Kidney epithelial cell (primary cell): ENCODE results near the gene ZBTB21. TPM values are rescaled to one million over a fixed set of nuclear protein-coding genes. Genes with fewer than 3 reads are reported as not detected.
"Not testable (repeated sequence)": the region's sequence is repeated elsewhere in the genome, so short reads cannot be mapped to it uniquely, and the experiment has no call there.

Experiments used
- DNase-seq: peaks from one replicate; pipeline ENCODE4 v3.0.0-alpha.2; 2010; ENCODE audit warnings: low read depth
- H3K27me3 ChIP-seq: 2 replicates; pipeline ENCODE4 v1.6.0; 2011; ENCODE audit warnings: low read length; ENCODE audit not compliant: control insufficient read depth, insufficient read depth
- H3K36me3 ChIP-seq: 2 replicates; pipeline ENCODE4 v1.5.1; 2011; ENCODE audit warnings: low read length; ENCODE audit not compliant: control insufficient read depth, insufficient read depth
- H3K4me3 ChIP-seq: 2 replicates; pipeline ENCODE4 v1.5.1; 2011; ENCODE audit warnings: low read depth, mild to moderate bottlenecking, control low read depth, low read length
- total RNA-seq: library from RNA; depleted of rRNA; stranded (reverse); fragments of >200 nt; gene quantifications from 2 replicates; pipeline ENCODE4 v1.2.3, GENCODE V29; 2015
- TF ChIP-seq, protein P1 (sequence below): IDR thresholded peaks from 2 replicates; pipeline ENCODE4 v1.5.1; 2011; ENCODE audit warnings: mild to moderate bottlenecking, moderate library complexity, low read length, control low read depth, inconsistent platforms; ENCODE audit not compliant: insufficient read depth, poor library complexity, severe bottlenecking

Gene ZBTB21
- total RNA-seq, 1 donor from 2014 or later, result 13.8 TPM

DNA sequence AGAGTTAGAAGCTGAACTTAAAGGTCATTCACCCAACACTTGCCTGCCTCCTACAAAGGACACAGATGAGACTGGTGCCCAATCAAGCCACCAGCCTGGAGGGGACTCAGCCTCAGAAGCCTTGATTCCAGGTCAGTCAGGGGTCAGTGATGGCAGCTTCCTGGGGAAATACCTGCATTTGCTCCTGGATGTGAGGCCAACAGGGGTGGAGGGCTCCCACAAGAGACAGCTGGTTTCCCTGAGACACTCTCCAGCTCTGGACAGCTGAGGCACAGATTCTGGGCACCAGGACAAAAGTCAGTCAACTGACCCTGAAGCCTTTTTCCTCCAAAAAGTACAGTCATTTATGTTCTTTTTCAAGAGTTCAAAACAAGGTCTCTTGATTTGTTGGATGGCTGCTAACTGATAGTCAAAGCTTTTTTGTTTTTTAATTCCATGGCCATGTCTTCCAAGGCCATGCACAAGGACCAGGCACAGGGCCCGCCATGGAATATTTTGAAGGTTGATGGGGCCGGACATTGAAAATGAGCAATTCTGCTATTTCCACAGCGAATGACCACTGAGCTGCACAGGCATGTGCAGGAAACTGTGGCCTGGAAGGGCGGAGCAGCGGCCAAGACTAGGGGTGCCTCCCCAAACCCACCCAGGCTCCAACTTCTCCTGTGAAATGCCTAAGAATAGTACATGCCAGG lies 58.1 kb downstream of the ZBTB21 start:
- Histone ChIP-seq H3K4me3 (no peak overlapping the region), H3K27me3 (no peaks in the 10 kb centered on the region), H3K36me3 (no peaks in the 10 kb centered on the region)
- TF ChIP-seq, protein P1, sequence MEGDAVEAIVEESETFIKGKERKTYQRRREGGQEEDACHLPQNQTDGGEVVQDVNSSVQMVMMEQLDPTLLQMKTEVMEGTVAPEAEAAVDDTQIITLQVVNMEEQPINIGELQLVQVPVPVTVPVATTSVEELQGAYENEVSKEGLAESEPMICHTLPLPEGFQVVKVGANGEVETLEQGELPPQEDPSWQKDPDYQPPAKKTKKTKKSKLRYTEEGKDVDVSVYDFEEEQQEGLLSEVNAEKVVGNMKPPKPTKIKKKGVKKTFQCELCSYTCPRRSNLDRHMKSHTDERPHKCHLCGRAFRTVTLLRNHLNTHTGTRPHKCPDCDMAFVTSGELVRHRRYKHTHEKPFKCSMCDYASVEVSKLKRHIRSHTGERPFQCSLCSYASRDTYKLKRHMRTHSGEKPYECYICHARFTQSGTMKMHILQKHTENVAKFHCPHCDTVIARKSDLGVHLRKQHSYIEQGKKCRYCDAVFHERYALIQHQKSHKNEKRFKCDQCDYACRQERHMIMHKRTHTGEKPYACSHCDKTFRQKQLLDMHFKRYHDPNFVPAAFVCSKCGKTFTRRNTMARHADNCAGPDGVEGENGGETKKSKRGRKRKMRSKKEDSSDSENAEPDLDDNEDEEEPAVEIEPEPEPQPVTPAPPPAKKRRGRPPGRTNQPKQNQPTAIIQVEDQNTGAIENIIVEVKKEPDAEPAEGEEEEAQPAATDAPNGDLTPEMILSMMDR, result no peak
- no peak for DNase-seq

DNA sequence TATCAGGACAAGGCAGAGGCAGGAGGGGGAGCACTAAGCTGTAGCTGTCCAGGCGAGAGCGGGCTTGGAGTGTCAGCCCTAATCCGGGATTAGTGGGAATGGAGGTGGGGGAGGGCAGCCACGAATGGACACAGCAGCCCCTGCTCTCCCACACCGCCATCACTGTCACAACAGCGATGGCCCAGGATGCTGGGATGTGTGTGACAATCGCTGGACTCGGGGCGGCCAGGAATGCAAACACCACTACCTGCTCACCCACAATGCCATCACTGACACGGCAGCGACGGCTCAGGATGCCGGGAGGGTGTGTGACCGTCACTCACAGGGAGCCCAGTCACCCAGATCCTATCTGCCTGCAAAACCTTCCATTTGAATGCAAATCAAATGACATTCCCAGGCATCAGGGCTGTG lies 59.2 kb downstream of the ZBTB21 start:
- H3K4me3 ChIP-seq, result no peak overlapping the region
- H3K27me3 ChIP-seq, result no peaks in the 10 kb centered on the region
- TF ChIP-seq, protein P1, result no peak
- DNase-seq, result no peak
- no peaks in the 10 kb centered on the region for H3K36me3 ChIP-seq

DNA sequence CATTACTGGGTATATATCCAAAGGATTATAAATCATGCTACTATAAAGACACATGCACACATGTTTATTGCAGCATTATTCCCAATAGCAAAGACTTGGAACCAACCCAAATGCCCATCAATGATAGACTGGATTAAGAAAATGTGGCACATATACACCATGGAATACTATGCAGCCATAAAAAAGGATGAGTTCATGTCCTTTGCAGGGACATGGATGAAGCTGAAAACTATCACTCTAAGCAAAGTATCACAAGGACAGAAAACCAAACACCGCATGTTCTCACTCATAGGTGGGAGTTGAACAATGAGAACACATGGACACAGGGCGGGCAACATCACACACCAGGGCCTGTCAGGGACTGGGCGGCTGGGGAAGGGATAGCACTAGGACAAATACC lies 60.5 kb downstream of the ZBTB21 start:
- not testable (repeated sequence) for DNase-seq, H3K36me3 ChIP-seq, H3K4me3 ChIP-seq, H3K27me3 ChIP-seq

DNA sequence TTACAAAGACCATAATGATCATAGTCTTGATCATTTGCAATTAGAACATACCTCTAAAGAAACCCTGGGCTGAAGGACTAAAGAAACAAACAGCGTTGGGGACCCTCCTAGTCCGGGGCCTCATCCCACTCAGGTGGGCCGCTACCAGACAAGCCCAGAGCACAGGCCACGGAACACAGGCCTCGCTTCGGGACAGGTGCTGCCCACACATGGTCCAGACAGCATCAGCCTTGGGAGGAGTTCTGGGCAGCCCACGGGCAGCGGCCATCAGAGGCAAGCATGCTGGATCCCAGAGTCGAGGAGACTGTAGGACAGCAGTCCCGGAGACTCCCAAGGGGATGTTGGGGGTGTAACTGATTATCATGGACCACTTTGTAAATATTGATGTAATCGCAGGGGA lies 61.3 kb downstream of the ZBTB21 start:
- no peaks in the 10 kb centered on the region for H3K36me3 ChIP-seq
- H3K4me3 ChIP-seq, result no peak overlapping the region
- no peaks in the 10 kb centered on the region for H3K27me3 ChIP-seq
- DNase-seq, result no peak
- TF ChIP-seq, protein P1, result no peak

DNA sequence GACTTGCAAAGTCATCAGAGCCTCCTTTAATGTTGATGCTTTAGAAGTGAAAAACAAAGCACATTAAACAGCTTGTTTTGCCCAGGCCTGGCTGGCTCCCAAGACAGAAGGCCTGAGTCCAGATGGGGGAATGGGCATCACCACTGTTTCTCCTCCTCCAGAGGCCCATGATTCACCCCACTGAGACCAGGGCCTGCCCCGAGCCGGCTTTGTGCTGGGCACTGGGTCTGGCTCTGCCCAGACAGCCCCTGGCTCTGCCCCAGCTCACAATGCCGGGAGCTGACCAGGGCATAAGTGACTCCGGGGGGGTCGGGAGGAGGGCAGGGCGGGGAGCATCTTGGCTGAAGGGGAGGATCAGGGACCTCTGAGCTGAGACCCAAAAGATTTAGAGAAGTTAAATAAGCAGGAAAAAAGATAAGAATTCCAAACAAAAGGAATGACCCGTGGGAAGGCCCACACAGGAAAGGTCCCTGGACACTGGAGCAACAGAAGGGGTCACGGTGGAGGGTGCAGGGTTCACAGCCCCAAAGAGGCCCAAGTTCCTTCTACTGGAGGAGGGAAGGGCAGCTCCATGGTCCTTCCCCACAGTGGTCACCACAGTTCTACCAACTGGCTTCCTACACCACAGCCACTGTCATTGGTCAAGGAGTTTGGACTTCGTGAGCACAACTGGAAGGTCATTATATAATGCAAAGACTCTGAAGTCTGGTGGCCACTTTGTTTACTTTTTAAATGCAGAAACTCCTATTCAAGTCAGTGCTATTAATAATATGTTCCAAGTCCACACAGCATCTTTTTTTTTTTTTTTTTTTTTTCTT lies 61.9 kb downstream of the ZBTB21 start:
- no peak for DNase-seq
- no peak overlapping the region for H3K4me3 ChIP-seq
- TF ChIP-seq, protein P1, result no peak
- no peaks in the 10 kb centered on the region for H3K27me3 ChIP-seq
- no peaks in the 10 kb centered on the region for H3K36me3 ChIP-seq

DNA sequence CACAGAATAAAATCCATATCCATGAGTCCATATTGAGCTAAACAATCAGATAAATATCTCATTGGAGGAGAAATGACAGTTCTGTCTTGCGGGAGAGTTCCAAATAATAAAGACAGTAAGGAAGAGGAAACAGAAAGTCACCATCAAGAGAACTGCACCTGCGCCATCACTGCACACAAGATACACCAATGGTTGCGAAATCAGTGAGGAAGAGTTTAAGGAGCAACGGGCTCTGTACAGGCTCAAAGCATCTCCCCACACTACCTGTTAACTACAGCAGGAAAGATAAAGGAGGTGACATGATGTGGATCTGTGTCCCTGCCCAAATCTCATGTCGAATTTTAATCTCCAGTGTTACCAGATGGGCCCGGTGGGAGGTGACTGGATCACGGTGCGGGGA lies 64.2 kb downstream of the ZBTB21 start:
- TF ChIP-seq, protein P1, result no peak
- no peaks in the 10 kb centered on the region for H3K36me3 ChIP-seq

More for the DNA sequence above, 64.2 kb downstream of the ZBTB21 start:
- no peaks in the 10 kb centered on the region for H3K27me3 ChIP-seq
- no peak for DNase-seq
- H3K4me3 ChIP-seq, result no peak overlapping the region
